ENCODE results near the gene PPAT. TPM values are rescaled to one million over a fixed set of nuclear protein-coding genes. Genes with fewer than 3 reads are reported as not detected.

PPAT gene
- total and polyA plus RNA-seq, 2 experiments from 2014 or later, result 63.0 to 96.8 TPM

GRCh38 chr4:56427179-56427578 lies 8.2 kb downstream of the PPAT start:
- Histone ChIP-seq H3K4me1 (ENCODE audit: insufficient read depth) (peaks cover 35% of the 10 kb centered on the region), H3F3A (replicated peaks; ENCODE audit: low read depth) (no peaks in the 10 kb centered on the region), H3K4me3 (no peak overlapping the region), H3K9me2 (ENCODE audit: insufficient read depth) (no peaks in the 10 kb centered on the region), H3K27ac (ENCODE audit: low read depth) (no peak overlapping the region), H3K36me3 (ENCODE audit: insufficient read depth) (no peaks in the 10 kb centered on the region), H4K20me1 (replicated peaks; ENCODE audit: insufficient read depth) (peaks cover 43% of the 10 kb centered on the region), H3K4me2 (no peak overlapping the region), H3K27me3 (ENCODE audit: insufficient read depth) (no peaks in the 10 kb centered on the region), H3K79me2 (replicated peaks; ENCODE audit: insufficient read depth) (peaks cover 100% of the 10 kb centered on the region), H2AFZ (no peak overlapping the region)
- ATAC-seq (no peak), DNase-seq (ENCODE audit: low spot score) (no peak)
- no peak overlapping the region for H3K27ac Mint-ChIP-seq
- H3K36me3 Mint-ChIP-seq (ENCODE audit: low read depth), result peaks cover 35% of the 10 kb centered on the region
- no peaks in the 10 kb centered on the region for H3K27me3 Mint-ChIP-seq (ENCODE audit: insufficient read depth, low read depth, poor library complexity)
- H3K4me1 Mint-ChIP-seq, result peaks cover 52% of the 10 kb centered on the region
- H3K4me3 Mint-ChIP-seq, result no peak overlapping the region
- peaks cover 3% of the 10 kb centered on the region; the same call in 2 of the 3 replicates for H3K9me3 Mint-ChIP-seq
- TF ChIP-seq REST (IDR thresholded peaks at IDR 0.05; ENCODE audit: unreplicated experiment) (no peak), NANOG (IDR thresholded peaks at IDR 0.05; ENCODE audit: borderline replicate concordance) (no peak)

- DNase-seq (ENCODE audit: low spot score), result no peak
- peaks cover 43% of the 10 kb centered on the region for H3K4me1 Mint-ChIP-seq
- H2AFZ ChIP-seq, result no peak overlapping the region
- TF ChIP-seq CTCF (conservative IDR thresholded peaks at IDR 0.05; ENCODE audit: low read depth in 2 of 2) (no peak), ETS1 (IDR thresholded peaks at IDR 0.05) (no peak), ZNF462 (CRISPR knock-in tag; IDR thresholded peaks at IDR 0.05) (no peak), ZNF114 (CRISPR knock-in tag; IDR thresholded peaks at IDR 0.05) (no peak), ZNF331 (CRISPR knock-in tag; IDR thresholded peaks at IDR 0.05; ENCODE audit: low read depth) (no peak), STAT1 (IDR thresholded peaks at IDR 0.05; ENCODE audit: unreplicated experiment) (no peak)
- H3F3A ChIP-seq (replicated peaks; ENCODE audit: low read depth), result no peaks in the 10 kb centered on the region
- peaks cover 29% of the 10 kb centered on the region for H3K4me1 ChIP-seq (ENCODE audit: insufficient read depth)
- no peak for ATAC-seq
- no peaks in the 10 kb centered on the region for H3K27me3 ChIP-seq (ENCODE audit: insufficient read depth)
- H3K36me3 ChIP-seq (ENCODE audit: insufficient read depth), result no peaks in the 10 kb centered on the region
- 0 out of 3 replicates have a peak overlapping the region, but pooled peaks have one; percentile 24 for H3K4me3 Mint-ChIP-seq
- H3K4me2 ChIP-seq, result no peak overlapping the region
- H3K27ac ChIP-seq (ENCODE audit: low read depth), result no peak overlapping the region
- H3K36me3 Mint-ChIP-seq (ENCODE audit: low read depth), result peaks cover 34% of the 10 kb centered on the region
- H3K27me3 Mint-ChIP-seq (ENCODE audit: insufficient read depth, low read depth, poor library complexity), result no peaks in the 10 kb centered on the region
- no peak overlapping the region for H3K27ac Mint-ChIP-seq
- H4K20me1 ChIP-seq (replicated peaks; ENCODE audit: insufficient read depth), result peaks cover 34% of the 10 kb centered on the region
- no peaks in the 10 kb centered on the region for H3K9me2 ChIP-seq (ENCODE audit: insufficient read depth)
- H3K4me3 ChIP-seq, result no peak overlapping the region
- peaks cover 7% of the 10 kb centered on the region; the same call in 2 of the 3 replicates for H3K9me3 Mint-ChIP-seq
- H3K79me2 ChIP-seq (replicated peaks; ENCODE audit: insufficient read depth), result peaks cover 100% of the 10 kb centered on the region
Measured at GRCh38 chr4:56426273-56426672, 9.1 kb downstream of the PPAT start.

Measured in GM23338 (cell line).